ENCODE data around the gene ADAMTS7.
"Not testable (repeated sequence)": the region's sequence is repeated elsewhere in the genome, so short reads cannot be mapped to it uniquely, and the experiment has no call there.

The ADAMTS7 gene

GRCh38 chr15:78789615-78790014 is 21.6 kb downstream of the ADAMTS7 start:
- Histone ChIP-seq H3K4me1 (ENCODE audit: control insufficient read depth, insufficient read depth, low read length) (no peaks in the 10 kb centered on the region), H3K9ac (ENCODE audit: low read length) (no peak overlapping the region), H3K4me3 (ENCODE audit: low read length) (no peak overlapping the region), H3K36me3 (ENCODE audit: control insufficient read depth, insufficient read depth, low read length) (no peaks in the 10 kb centered on the region), H3K27ac (ENCODE audit: low read depth, low read length) (no peak overlapping the region), H3K27me3 (ENCODE audit: control insufficient read depth, insufficient read depth, low read length) (no peaks in the 10 kb centered on the region)

GRCh38 chr15:78788016-78788660 is 23.1 kb downstream of the ADAMTS7 start:
- no peaks in the 10 kb centered on the region for H3K36me3 ChIP-seq (ENCODE audit: control insufficient read depth, insufficient read depth, low read length)

GRCh38 chr15:78782402-78782801 is 28.9 kb downstream of the ADAMTS7 start:
- not testable (repeated sequence) for H3K4me3 ChIP-seq (ENCODE audit: low read length); H3K9ac ChIP-seq (ENCODE audit: low read length); H3K4me1 ChIP-seq (ENCODE audit: control insufficient read depth, insufficient read depth, low read length); H3K27ac ChIP-seq (ENCODE audit: low read depth, low read length); H3K36me3 ChIP-seq (ENCODE audit: control insufficient read depth, insufficient read depth, low read length); H3K27me3 ChIP-seq (ENCODE audit: control insufficient read depth, insufficient read depth, low read length)

More at GRCh38 chr15:78788016-78788660, 23.1 kb downstream of the ADAMTS7 start:
- Histone ChIP-seq H3K4me3 (ENCODE audit: low read length) (no peak overlapping the region), H3K27me3 (ENCODE audit: control insufficient read depth, insufficient read depth, low read length) (no peaks in the 10 kb centered on the region), H3K9ac (ENCODE audit: low read length) (no peak overlapping the region), H3K4me1 (ENCODE audit: control insufficient read depth, insufficient read depth, low read length) (no peaks in the 10 kb centered on the region), H3K27ac (ENCODE audit: low read depth, low read length) (no peak overlapping the region)

- H3K27me3 ChIP-seq (ENCODE audit: control insufficient read depth, insufficient read depth, low read length); H3K4me1 ChIP-seq (ENCODE audit: control insufficient read depth, insufficient read depth, low read length); H3K9ac ChIP-seq (ENCODE audit: low read length); H3K27ac ChIP-seq (ENCODE audit: low read depth, low read length); H3K4me3 ChIP-seq (ENCODE audit: low read length); H3K36me3 ChIP-seq (ENCODE audit: control insufficient read depth, insufficient read depth, low read length): not testable (repeated sequence)
These were observed 29.9 kb downstream of the ADAMTS7 start for GRCh38 chr15:78781381-78781780.

- H3K36me3 ChIP-seq (ENCODE audit: control insufficient read depth, insufficient read depth, low read length); H3K9ac ChIP-seq (ENCODE audit: low read length); H3K27ac ChIP-seq (ENCODE audit: low read depth, low read length); H3K4me1 ChIP-seq (ENCODE audit: control insufficient read depth, insufficient read depth, low read length); H3K4me3 ChIP-seq (ENCODE audit: low read length); H3K27me3 ChIP-seq (ENCODE audit: control insufficient read depth, insufficient read depth, low read length): not testable (repeated sequence)
These were observed 31.3 kb downstream of the ADAMTS7 start for GRCh38 chr15:78779975-78780374.

- not testable (repeated sequence) for H3K9ac ChIP-seq (ENCODE audit: low read length); H3K4me3 ChIP-seq (ENCODE audit: low read length); H3K36me3 ChIP-seq (ENCODE audit: control insufficient read depth, insufficient read depth, low read length); H3K27ac ChIP-seq (ENCODE audit: low read depth, low read length); H3K4me1 ChIP-seq (ENCODE audit: control insufficient read depth, insufficient read depth, low read length); H3K27me3 ChIP-seq (ENCODE audit: control insufficient read depth, insufficient read depth, low read length)
These were observed 32.0 kb downstream of the ADAMTS7 start for GRCh38 chr15:78779176-78779785.

GRCh38 chr15:78778422-78778821 is 32.8 kb downstream of the ADAMTS7 start:
- Histone ChIP-seq H3K27me3 (ENCODE audit: control insufficient read depth, insufficient read depth, low read length) (no peaks in the 10 kb centered on the region), H3K36me3 (ENCODE audit: control insufficient read depth, insufficient read depth, low read length) (no peaks in the 10 kb centered on the region), H3K4me3 (ENCODE audit: low read length) (no peak overlapping the region), H3K9ac (ENCODE audit: low read length) (no peak overlapping the region), H3K27ac (ENCODE audit: low read depth, low read length) (no peak overlapping the region), H3K4me1 (ENCODE audit: control insufficient read depth, insufficient read depth, low read length) (no peaks in the 10 kb centered on the region)

- H3K9ac ChIP-seq (ENCODE audit: low read length); H3K27me3 ChIP-seq (ENCODE audit: control insufficient read depth, insufficient read depth, low read length); H3K4me3 ChIP-seq (ENCODE audit: low read length); H3K36me3 ChIP-seq (ENCODE audit: control insufficient read depth, insufficient read depth, low read length); H3K27ac ChIP-seq (ENCODE audit: low read depth, low read length); H3K4me1 ChIP-seq (ENCODE audit: control insufficient read depth, insufficient read depth, low read length): not testable (repeated sequence)
These were observed 33.3 kb downstream of the ADAMTS7 start for GRCh38 chr15:78777953-78778345.

- H3K27ac ChIP-seq (ENCODE audit: low read depth, low read length); H3K9ac ChIP-seq (ENCODE audit: low read length); H3K27me3 ChIP-seq (ENCODE audit: control insufficient read depth, insufficient read depth, low read length); H3K36me3 ChIP-seq (ENCODE audit: control insufficient read depth, insufficient read depth, low read length); H3K4me3 ChIP-seq (ENCODE audit: low read length); H3K4me1 ChIP-seq (ENCODE audit: control insufficient read depth, insufficient read depth, low read length): not testable (repeated sequence)
These were observed 33.8 kb downstream of the ADAMTS7 start for GRCh38 chr15:78777290-78777952.

- H3K36me3 ChIP-seq (ENCODE audit: control insufficient read depth, insufficient read depth, low read length); H3K4me3 ChIP-seq (ENCODE audit: low read length); H3K27me3 ChIP-seq (ENCODE audit: control insufficient read depth, insufficient read depth, low read length); H3K27ac ChIP-seq (ENCODE audit: low read depth, low read length); H3K4me1 ChIP-seq (ENCODE audit: control insufficient read depth, insufficient read depth, low read length); H3K9ac ChIP-seq (ENCODE audit: low read length): not testable (repeated sequence)
These were observed 35.0 kb downstream of the ADAMTS7 start for GRCh38 chr15:78776046-78776925.

- Histone ChIP-seq H3K9ac (ENCODE audit: low read length) (no peak overlapping the region), H3K27ac (ENCODE audit: low read depth, low read length) (no peak overlapping the region), H3K4me3 (ENCODE audit: low read length) (no peak overlapping the region), H3K4me1 (ENCODE audit: control insufficient read depth, insufficient read depth, low read length) (no peaks in the 10 kb centered on the region), H3K36me3 (ENCODE audit: control insufficient read depth, insufficient read depth, low read length) (no peaks in the 10 kb centered on the region), H3K27me3 (ENCODE audit: control insufficient read depth, insufficient read depth, low read length) (no peaks in the 10 kb centered on the region)
These were observed 35.8 kb downstream of the ADAMTS7 start for GRCh38 chr15:78775472-78775871.

- not testable (repeated sequence) for H3K9ac ChIP-seq (ENCODE audit: low read length); H3K36me3 ChIP-seq (ENCODE audit: control insufficient read depth, insufficient read depth, low read length)
These were observed 36.7 kb downstream of the ADAMTS7 start for GRCh38 chr15:78774451-78774990.

More at GRCh38 chr15:78774451-78774990, 36.7 kb downstream of the ADAMTS7 start:
- H3K27me3 ChIP-seq (ENCODE audit: control insufficient read depth, insufficient read depth, low read length); H3K4me1 ChIP-seq (ENCODE audit: control insufficient read depth, insufficient read depth, low read length); H3K4me3 ChIP-seq (ENCODE audit: low read length); H3K27ac ChIP-seq (ENCODE audit: low read depth, low read length): not testable (repeated sequence)

Data from rectal smooth muscle tissue (tissue), 1 donor.